GM19193 (cell line): ENCODE measurements around the gene LIAS.

Source experiments
- POLR2A ChIP-seq: IDR thresholded peaks from 4 replicates; pipeline ENCODE4 v1.6.1; 2011; ENCODE audit not compliant: insufficient read depth, insufficient read length; ENCODE audit errors: extremely low read depth

Gene LIAS

DNA sequence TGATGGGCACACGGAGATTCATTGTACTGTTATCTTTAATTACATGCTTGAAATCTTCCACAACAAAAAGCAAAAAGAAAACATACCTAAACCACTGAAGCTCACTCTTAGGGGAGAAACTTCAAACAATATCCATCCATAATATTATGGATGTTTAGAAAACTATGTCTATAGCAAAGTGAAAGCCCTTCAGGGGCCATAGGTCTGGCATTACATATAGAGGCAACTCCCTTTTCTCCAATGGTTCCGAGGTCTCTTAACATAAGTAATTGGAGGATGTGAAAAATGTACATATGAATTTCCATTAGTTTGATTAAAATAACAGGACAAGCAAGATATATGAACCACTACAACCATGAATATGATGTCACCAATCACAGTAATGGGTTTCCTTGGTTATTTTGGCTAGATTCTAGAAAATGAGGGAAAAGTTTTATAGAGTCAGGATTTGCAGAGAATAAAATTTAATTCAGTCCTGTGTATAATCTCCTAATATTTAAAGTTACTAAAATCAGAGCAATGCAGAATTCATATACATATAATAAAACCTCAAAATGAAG is 57.6 kb downstream of the LIAS start:
- TF ChIP-seq POLR2A, result no peak

DNA sequence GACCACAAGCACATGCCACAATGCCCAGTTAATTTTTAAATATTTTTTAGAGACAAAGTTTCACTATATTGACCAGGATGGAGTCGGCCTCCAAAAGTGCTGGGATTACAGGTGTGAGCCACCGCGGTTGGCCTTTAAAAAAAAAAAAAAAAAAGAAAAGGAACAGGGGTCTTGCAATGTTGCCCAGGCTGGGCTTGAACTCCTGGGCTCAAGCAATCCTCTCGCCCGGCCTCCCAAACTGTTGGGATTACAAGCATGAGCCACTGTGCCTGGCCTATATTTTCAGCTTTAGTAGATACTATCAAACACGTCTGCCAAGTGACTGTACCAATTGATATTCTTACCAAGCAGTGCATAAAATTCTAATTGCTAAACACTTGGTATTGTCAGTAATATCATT is 59.6 kb downstream of the LIAS start:
- TF ChIP-seq POLR2A, result no peak

- TF ChIP-seq POLR2A, result no peak
Measured at GRCh38 chr4:39521253-39521919, 62.5 kb downstream of the LIAS start.

DNA sequence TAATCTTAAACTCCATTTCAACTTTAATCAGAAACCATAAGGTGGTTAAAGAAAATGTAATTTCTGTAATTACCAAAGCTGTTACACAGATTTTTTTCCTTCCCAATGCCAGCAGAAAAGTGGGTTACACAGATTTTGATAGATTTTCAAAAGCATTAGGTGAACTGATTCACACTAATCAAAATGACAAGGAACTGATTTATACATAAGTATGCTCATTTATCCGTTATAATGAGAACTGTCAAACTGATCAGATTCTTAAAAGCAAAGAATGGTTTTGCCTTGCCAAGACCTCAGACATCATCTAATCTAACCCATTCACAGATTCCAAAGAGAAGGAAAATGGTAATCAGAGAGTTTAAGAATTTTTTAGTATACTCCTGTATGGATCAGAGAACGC is 63.2 kb downstream of the LIAS start:
- TF ChIP-seq POLR2A, result no peak

DNA sequence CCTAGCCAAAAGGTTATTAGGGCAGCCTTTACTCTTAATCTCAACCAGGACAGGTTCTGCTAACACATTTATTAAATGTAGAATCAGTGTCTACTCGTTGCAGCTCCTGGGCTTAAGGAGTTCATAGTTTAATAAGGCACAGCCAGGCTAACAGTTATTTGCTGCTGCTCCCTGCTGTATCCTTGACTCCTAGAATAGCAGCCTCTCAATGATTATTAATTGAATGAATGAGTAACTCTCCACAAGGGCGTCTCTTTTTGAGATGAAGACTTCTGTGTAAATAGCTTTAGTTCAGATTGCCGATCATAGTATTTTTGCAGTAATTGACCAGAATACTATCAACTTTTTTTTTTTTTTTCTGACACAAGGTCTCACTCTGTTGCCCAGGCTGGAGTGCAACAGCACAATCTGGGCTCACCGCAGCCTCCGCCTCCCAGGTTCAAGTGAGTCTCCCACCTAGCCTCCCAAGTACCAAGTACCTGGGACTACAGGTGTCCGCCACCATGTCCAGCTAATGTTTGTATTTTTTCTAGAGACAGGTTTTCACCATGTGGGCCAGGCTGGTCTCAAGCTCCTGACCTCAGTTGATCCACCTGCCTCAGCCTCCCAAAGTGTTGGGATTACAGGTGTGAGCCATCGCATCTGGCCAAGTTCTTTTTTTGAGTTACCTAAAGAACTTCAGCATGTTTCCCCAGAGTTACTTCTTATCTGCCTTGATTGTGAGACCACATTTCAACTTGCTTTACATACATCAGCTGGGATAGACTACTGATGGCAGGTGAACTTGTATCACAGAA is 65.5 kb downstream of the LIAS start:
- TF ChIP-seq POLR2A, result no peak

- TF ChIP-seq POLR2A, result no peak
Measured at GRCh38 chr4:39525822-39526690, 67.2 kb downstream of the LIAS start.

- TF ChIP-seq POLR2A, result no peak
Measured at GRCh38 chr4:39526765-39527295, 68.0 kb downstream of the LIAS start.

DNA sequence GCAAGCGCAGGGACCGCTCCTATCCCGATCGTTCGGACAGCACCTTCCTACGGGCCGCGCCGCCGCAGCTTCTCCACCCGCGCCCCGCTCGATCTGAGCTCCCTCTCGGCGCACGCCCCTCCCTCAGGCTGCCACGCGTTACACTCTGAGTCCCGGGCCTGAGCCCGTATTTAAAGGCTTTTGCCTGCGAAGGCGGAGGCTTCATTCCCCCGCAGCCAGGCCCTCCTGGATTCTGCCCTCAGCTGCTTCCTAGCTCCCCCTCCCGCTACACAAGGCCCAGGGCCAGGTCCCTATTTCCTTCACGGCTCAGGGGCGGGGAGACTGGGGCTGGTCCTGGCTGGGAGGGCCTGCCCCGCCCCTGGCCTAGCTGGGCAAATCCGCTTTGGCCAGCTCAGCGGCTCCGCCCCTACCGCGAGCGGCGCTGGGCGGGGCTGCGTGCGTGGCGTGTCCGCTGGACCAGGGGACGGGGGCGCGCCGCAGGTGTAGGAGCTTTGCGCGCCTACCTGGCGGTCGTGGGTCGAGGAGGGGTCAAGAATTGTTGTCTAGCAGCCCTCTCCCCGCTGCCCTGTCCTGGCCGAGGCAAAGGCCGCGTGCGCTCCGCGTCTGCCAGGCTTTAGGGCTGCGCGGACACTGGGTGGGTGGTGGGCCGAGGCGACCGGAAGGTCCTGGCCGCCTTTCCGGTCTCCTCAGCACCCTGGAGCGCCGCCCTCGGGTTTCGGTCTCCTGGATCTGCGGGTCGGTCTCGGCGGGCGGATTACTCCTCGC is 68.6 kb downstream of the LIAS start, which contains the start of gene UGDH:
UGDH (minus strand) TSS at position 144 of the 765 bp plus-strand sequence. CDS start 5,927 bp downstream, outside the sequence.
- peak; percentile 78 for TF ChIP-seq POLR2A

- TF ChIP-seq POLR2A, result no peak
Measured at GRCh38 chr4:39528061-39528465, 69.2 kb downstream of the LIAS start.
